GDM1 (cell line): ENCODE measurements around the gene CASP14.
A peak's percentile ranks its signal among the peaks of the same experiment; 100 is the strongest.
"Not testable (repeated sequence)": the region's sequence is repeated elsewhere in the genome, so short reads cannot be mapped to it uniquely, and the experiment has no call there.

Experiments used
- DNase-seq: peaks from one replicate; lab custom pipeline; 2025; lab: John Stamatoyannopoulos, UW

The CASP14 gene

DNA sequence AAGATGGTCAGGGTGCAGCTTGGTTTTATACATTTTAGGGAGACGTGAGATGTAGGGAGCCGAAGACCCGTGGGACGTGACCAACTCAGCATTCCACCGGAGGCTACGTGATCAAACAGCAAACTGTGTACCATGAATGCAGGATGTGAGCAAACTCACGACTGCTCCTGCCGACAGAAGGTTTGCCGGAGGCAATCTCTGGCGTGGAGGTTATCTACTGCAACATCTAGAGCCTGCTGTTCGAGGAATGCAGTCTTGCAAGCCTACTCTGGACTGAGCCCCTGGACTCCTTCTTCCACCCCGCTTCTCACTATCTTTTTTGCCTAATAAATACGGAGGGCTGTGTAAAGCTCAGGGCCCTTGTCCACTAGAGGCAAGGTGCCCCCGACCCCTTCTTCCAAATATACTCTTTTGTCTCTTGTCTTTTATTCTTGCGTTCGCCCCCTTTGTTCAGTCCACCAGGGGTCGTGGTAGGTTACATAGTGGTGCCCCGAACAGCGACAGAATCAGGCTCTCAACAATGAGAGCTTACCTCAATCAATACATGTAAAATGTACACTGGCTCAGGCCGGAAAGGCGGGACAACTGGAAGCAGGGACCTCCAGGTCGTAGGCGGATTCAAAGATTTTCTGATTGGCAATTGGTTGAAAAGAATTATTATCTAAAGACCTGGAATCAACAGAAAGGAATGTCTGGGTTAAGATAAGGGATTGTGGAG lies 23.8 kb downstream of the CASP14 start:
- DNase-seq: no peak

DNA sequence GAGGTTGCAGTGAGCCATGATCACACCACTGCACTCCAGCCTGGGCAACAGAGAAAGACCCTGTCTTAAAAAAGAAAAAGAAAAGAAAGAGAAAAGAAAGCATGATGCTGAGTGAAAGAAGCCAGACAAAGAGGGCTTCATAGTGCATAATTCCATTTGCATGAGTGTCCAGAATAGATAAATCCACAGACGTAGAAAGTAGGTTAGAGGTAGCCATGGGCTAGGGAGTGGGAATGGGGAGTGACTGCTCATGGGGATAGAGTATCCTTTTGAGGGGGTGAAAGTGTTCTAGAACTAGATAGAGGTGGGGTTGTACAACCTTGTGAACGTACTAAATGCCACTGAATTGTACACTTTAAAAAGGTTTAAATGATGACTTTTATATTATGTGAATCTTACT lies 25.1 kb downstream of the CASP14 start:
- DNase-seq: no peak

DNA sequence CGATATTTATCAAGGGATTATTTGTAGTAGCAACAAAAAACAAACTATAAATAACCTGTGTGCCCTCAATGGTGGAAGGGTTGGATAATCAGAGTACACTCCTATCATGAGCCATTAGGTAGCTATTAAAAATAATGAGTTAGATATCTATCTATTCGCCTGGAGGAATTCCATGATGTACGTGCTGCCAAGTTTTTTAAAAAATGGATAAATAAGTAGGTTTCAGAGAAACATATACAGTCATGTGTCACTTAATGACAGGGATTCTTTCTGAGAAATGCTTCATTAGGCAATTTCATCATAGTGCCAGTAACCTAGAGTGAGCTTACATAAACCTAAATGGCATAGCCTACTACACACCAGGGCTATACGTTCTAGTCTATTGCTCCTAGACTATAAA lies 26.5 kb downstream of the CASP14 start:
- no peak for DNase-seq

DNA sequence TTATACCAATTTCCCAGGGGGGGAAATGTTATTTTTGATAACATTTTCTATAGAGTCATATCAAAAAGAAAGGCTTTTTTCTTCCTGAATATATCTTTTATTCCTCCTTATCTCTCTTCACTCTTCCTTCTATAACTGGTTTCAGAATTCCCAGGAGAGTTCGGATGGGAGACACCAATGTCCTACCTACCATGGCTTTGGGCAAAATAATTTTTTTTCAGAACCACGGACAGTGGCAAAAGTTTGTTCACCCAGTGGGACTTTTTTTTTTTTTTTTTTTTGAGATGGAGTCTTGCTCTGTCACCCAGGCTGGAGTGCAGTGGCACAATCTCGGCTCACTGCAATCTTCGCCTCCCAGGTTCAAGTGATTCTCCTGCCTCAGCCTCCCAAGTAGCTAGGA lies 30.7 kb downstream of the CASP14 start:
- not testable (repeated sequence) for DNase-seq

DNA sequence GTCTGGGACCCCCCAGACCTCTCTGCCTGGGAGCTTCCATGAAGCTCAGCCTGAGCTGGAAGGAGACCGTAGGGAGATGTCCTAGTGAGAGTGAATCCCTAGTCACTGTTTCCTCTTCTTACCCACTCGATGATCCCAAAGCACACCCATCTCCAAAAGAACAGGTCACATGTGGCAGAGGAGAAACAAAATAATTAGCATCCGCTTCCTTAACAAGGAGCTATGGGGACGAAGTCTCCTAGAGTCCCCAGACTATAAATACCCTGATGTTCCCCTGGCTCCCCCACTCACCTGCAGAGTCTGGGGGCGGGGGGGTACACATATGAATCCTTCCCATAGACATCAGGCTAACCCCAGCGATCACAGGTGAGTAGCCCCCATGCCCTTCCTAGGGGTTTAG lies 32.6 kb downstream of the CASP14 start, which contains the start of gene OR1I1:
Gene OR1I1, plus strand, starts transcription at position 301 of the 400 bp plus-strand sequence. CDS start 4,855 bp downstream, outside the sequence.
- DNase-seq: no peak

DNA sequence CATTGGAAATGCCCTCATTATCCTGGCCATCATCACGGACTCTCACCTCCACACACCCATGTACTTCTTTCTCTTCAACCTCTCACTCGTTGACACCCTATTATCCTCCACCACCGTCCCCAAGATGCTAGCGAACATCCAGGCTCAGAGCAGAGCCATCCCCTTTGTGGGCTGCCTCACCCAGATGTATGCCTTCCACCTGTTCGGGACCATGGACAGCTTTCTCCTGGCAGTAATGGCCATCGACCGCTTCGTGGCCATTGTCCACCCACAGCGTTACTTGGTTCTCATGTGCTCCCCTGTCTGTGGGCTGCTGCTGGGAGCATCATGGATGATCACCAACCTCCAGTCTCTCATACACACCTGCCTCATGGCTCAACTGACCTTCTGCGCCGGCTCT lies 37.9 kb downstream of the CASP14 start:
- DNase-seq: no peak

DNA sequence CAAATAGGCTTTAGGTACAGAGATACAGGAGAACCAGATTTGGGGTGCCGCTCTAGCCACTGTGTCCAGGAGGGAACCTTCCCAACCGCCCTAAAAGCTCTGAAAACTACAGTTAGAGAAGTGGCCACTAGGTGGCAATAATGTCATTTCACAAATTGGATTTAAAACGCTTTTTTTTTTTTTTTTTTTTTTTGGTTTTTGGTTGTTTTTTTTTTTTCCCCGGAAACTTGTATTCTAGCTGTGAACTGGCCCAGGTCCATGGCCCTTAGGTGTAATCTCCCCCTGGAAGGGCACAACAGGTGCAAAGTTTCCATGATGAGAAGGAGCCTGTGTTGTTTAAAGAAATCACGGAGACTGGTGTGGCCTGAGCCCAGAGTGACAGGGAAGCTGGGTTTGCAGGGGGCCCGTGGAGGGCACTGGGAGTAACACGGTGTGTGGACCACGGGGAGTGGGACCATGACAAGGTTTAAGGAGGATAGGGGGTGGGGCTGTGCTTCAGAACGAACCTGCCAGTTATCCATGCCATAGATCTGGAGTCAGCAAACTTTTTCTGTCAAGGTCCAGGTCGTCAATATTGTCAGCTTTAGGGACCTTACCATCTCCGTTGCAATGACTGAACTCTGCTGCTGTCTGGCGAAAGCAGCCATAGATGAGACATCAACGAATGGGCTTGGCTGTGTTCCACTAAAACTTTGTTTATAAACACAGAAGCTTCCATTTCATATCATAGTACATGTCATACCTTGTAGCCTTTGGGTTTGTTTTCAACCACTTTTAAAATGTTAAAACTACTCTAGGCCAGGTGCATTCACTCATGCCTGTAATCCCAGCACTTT lies 42.9 kb downstream of the CASP14 start:
- peak; percentile 5 for DNase-seq

DNA sequence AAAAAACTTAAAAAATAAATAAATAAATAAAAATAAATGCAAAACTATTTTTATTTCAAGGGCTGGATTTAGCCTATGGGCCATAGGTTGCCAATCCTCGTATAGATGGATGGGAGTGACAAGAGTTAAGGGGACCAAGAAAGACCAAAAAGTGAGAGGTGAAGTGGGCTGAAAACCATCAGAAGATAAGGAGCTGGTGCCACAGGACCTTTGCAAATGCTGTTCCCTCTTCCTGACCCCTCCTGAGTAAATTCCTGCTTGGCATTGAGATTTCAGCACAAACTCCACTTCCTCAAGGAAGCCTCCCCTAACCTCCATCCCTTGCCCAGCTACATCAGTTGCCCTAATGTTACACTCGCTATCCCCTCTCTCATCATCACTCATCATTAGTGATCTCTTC lies 43.7 kb downstream of the CASP14 start:
- DNase-seq: no peak

DNA sequence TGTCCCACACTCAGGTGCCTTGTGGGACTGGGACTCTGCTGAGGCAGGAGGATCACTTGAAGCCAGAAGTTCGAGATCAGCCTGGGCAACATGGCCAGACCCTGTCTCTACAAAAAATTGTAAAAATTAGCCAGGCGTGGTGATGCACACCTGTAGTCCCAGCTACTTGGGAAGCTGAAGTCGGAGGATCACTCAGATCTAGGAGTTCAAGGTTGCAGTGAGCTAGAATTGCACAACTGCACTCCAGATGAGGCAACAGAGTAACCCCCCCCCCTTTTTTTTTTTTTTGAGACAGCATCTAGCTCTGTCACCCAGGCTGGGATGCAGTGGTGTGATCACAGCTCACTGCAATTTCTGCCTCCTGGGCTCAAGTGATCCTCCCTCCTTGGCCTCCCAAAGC lies 46.9 kb downstream of the CASP14 start:
- DNase-seq: no peak

DNA sequence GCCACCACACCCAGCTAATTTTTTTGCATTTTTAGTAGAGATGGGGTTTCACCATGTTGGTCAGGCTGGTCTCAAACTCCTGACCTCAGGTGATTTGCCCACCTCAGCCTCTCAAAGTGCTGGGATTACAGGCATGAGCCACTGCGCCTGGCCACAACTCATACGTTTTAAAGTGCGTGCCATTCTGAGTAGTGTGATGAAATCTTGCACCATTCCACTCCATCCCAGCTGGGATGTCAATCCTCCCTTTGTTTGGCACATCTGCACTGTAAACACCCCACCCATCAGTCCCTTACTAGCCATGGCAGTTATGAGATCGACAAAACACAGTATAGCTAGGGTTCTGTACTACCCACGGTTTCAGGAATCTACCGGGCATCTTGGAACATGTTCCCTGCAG lies 48.7 kb downstream of the CASP14 start:
- DNase-seq: not testable (repeated sequence)

DNA sequence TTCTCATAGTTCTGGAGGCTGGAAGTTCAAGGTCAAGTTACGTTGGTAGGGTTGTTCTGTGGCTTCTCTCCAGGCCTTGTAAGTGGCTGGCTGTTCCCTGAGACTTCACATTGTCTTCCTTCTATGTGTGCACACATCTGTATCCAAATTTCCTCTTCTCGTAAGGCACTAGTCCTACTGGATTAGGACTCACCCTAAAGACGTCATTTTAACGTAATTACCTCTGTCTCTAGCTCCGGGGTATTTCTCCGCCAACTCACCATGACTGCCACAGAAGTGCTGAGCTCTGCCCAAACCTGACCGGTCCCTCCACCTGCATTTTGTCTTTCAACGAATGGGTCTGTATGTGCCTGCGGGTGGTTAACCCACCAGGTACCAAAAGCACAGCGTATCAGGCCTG lies 49.2 kb downstream of the CASP14 start:
- DNase-seq: no peak

DNA sequence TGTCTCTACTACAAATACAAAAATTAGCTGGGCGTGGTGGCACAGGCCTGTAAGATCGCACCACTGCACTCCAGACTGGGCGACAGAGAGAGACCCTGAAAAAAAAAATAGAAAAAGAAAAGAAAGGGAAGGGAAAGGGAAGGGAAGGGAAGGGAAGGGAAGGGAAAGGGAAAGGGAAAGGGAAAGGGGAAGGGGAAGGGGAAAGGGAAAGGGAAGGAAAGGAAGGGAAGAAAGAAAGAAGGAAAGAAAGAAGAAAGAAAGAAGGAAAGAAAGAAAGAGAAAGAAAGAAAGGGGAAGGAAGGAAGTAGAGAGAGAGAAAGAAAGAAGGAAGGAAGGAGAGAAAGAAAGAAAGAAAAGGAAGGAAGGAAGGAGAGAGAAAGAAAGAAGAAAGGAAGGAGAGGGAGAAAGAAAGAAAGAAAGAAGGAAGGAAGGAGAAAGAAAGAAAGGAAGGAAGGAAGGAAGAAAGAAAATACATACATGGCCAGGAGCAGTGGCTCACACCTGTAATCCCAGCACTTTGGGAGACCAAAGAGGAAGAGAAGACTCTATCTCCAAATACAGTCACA lies 49.8 kb downstream of the CASP14 start:
- DNase-seq: no peak

DNA sequence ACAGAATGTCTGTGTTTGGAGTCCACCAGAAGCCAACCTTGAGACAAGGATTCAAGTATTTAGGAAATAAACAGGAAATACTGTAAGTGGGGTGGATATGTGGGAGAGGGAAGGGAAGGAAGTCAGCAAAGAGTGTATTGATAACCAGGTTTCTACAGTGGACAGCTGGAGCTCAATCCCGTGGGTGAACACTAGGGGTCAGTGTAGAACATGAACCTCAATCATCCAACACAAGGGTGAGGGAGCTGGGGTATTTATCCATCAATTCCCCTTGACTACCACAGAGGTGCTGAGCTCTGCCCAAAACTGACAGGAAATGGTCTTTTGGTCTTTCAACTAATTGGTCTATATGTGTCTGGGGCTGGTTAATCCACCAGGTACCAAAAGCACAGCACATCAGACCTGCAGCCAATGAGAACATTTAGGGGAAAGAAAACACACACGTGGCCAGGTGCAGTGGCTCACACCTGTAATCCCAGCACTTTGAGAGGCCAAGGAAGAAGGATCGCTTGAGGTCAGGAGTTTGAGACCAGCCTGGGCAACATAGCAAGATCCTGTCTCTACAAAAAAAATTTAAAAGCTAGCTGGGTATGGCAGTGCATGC lies 52.3 kb downstream of the CASP14 start:
- DNase-seq: no peak

DNA sequence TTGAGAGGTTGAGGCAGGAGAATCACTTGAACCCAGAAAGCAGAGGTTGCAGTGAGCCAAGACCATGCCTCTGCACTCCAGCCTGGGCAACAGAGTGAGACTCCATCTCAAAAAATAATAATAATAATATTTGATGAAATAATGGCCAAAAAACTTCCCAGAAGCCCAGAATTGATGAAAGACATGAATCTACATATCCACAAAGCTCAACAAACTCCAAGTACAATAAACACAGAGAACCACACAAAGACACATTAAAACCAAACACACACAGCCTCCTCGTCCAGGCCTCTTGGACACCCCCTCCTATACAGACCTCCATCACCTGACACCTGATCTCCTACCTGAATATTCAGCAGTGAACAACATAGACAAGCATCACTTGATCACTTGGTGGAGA lies 54.7 kb downstream of the CASP14 start:
- no peak for DNase-seq

DNA sequence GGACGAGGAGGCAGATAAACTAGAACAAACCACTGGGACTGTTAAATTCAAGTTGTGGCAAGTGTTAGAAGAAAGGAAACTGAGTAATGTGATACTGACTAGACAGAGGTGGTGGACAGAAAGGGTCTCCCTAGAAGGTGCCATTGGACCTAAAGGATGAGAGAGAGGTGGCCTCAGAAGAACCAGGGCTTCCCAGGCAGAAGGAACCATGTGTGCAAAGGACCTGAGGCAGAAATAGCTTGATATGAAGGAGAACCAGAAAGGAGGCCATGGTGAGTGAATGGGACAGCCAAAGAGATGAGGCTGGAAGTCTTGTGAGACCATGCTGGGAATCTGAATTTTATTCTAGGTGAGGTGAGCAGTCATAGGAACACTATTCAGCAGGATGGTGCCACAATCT lies 55.1 kb downstream of the CASP14 start:
- no peak for DNase-seq

DNA sequence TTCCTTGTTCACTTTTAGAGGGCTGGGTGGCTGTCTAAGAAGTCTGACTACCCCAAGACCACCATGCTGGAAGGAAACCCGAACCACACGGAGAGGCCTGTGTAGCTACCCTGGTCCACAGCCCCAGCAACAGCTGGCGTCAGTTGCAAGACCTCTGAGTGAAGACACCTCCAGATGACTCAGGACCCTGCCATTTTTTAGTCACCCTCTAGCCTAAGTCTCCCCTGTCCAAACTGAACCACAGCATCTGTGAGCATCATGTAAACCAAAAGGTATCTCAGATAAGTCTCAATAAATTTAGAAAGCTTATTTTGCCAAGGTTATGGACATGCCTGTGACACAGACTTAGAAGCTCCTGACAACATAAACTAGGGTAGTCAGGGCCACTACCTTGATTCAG lies 55.8 kb downstream of the CASP14 start:
- no peak for DNase-seq

DNA sequence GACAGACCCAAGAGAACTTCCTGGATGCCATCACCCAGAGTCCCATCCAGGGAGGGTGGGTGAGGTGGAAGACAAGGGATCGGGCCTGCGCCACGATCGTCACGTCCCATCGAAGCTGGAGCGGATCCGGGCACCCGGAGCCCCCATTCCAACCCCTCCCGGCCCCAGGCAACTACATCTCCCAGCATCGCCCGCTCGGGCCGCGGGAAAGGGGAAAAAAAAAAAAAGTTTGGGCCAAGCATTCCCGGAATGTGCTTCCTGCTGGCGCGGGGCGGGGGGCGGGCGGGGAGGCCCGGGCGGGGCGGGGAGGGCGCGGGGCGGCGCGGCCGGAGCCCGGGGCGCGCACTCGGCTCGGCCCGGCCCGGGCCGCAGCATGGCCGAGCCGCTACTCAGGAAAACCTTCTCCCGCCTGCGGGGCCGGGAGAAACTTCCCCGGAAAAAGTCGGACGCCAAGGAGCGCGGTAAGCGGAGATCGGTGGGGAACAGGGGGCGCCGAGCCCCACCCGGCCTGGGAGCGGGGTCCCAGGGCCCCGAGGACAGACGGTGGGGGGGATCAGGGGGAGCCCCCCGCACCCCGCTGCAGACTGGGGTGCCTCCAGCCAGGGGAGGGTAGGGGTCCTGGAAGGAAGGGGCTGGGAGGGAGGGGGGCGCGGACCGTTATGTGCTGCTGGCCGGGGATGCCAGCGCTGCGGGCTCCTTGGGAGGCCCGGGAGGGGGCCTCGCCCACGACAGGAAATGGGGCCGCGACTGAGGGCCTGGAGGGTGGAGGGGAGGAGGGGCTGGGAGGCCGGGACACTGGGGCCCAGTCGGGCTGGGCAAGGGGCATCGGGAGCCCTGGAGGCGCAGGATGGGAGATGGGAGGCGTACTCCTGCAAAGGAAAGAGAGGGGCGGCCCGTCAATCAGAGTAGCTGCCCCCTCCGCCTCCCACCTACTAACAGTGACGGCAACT lies 58.1 kb downstream of the CASP14 start, which contains the start of gene SYDE1:
Gene SYDE1, plus strand, starts transcription at position 341 of the 950 bp plus-strand sequence. Its CDS starts 33 bp downstream, at position 374.
- no peak for DNase-seq
